IMR-90 (cell line): Measurements from ENCODE around the gene XYLT2. TPM values are rescaled to one million over a fixed set of nuclear protein-coding genes. Genes with fewer than 3 reads are reported as not detected.
"Not testable (repeated sequence)": the region's sequence is repeated elsewhere in the genome, so short reads cannot be mapped to it uniquely, and the experiment has no call there.

Experiments
- ATAC-seq: fragments of 200-7000 bp; cut with Tn5 transposase; 2 replicates; pipeline ENCODE4 v1.9.1; 2020; ENCODE audit warnings: low read depth, mild to moderate bottlenecking, moderate library complexity
- BruUV-seq: library from RNA; stranded (reverse); fragments of 400-500 nt; replicated peaks from 2 replicates; lab custom pipeline; 2021; lab: Mats Ljungman, UMichigan
- CTCF ChIA-PET: fragments of 300-600 bp; formaldehyde crosslinking; extraction: SDS; loops from one replicate; lab custom pipeline; 2021; ENCODE audit warnings: antibody characterized with exemption; lab: Yijun Ruan, JAX
- POLR2A ChIA-PET: fragments of 300-600 bp; sonication (Branson Sonifier 250); formaldehyde crosslinking; loops from one replicate; lab custom pipeline; 2022; ENCODE audit warnings: antibody characterized with exemption; ENCODE audit not compliant: unreplicated experiment; lab: Charles Lee
- DNase-seq: peaks from one replicate; pipeline ENCODE4 v3.0.0; 2013
- H2AFZ ChIP-seq: replicated peaks from 2 replicates; pipeline ENCODE3; 2013; ENCODE audit warnings: low read length, mild to moderate bottlenecking; ENCODE audit not compliant: poor library complexity
- H2AK5ac ChIP-seq: 2 replicates; pipeline ENCODE4 v1.6.1; 2013; ENCODE audit warnings: low read depth, low read length, inconsistent platforms
- H2AK9ac ChIP-seq: replicated peaks from 2 replicates; pipeline ENCODE3; 2013; ENCODE audit warnings: mild to moderate bottlenecking, low read depth, low read length, moderate library complexity; ENCODE audit not compliant: poor library complexity
- H2BK120ac ChIP-seq: 2 replicates; pipeline ENCODE4 v1.6.1; 2013; ENCODE audit warnings: low read depth, low read length, inconsistent platforms
- H2BK15ac ChIP-seq: 3 replicates; pipeline ENCODE4 v1.6.1; 2013; ENCODE audit warnings: low read depth, low read length, inconsistent platforms
- H2BK20ac ChIP-seq: 2 replicates; pipeline ENCODE4 v1.6.1; 2013; ENCODE audit warnings: low read depth, mild to moderate bottlenecking, inconsistent platforms, low read length, moderate library complexity
- H2BK5ac ChIP-seq: 2 replicates; pipeline ENCODE4 v1.6.1; 2013; ENCODE audit warnings: mild to moderate bottlenecking, low read depth, low read length, inconsistent platforms; ENCODE audit not compliant: poor library complexity, severe bottlenecking
- H3K14ac ChIP-seq: replicated peaks from 2 replicates; pipeline ENCODE4 v1.6.1; 2013; ENCODE audit warnings: low read depth, low read length, inconsistent platforms
- H3K18ac ChIP-seq: 2 replicates; pipeline ENCODE4 v1.6.1; 2013; ENCODE audit warnings: low read depth, low read length, control low read depth
- H3K23ac ChIP-seq: 2 replicates; pipeline ENCODE4 v1.6.1; 2013; ENCODE audit warnings: low read depth, low read length, inconsistent platforms
- H3K27ac ChIP-seq: 2 replicates; pipeline ENCODE4 v1.5.1; 2013; ENCODE audit warnings: mild to moderate bottlenecking, control low read depth, low read length; ENCODE audit not compliant: insufficient read depth
- H3K27me3 ChIP-seq: 2 replicates; pipeline ENCODE4 v1.6.1; 2013; ENCODE audit warnings: low read length; ENCODE audit not compliant: control insufficient read depth, insufficient read depth
- H3K36me3 ChIP-seq: 2 replicates; pipeline ENCODE4 v1.6.1; 2013; ENCODE audit warnings: low read length, mixed read lengths; ENCODE audit not compliant: control insufficient read depth, insufficient read depth
- H3K4ac ChIP-seq: 2 replicates; pipeline ENCODE4 v1.6.1; 2013; ENCODE audit warnings: low read depth, low read length, inconsistent platforms
- H3K4me1 ChIP-seq: 2 replicates; pipeline ENCODE4 v1.6.1; 2013; ENCODE audit warnings: low read length, mixed read lengths; ENCODE audit not compliant: control insufficient read depth, insufficient read depth
- H3K4me2 ChIP-seq: 2 replicates; pipeline ENCODE4 v1.6.1; 2013; ENCODE audit warnings: low read depth, mild to moderate bottlenecking, control low read depth, low read length, moderate library complexity
- H3K4me3 ChIP-seq: 2 replicates; pipeline ENCODE4 v1.5.1; 2013; ENCODE audit warnings: low read depth, mild to moderate bottlenecking, control low read depth, low read length, moderate library complexity; ENCODE audit not compliant: insufficient read depth
- H3K56ac ChIP-seq: 2 replicates; pipeline ENCODE4 v1.6.1; 2013; ENCODE audit warnings: low read length, inconsistent platforms; ENCODE audit not compliant: insufficient read depth; ENCODE audit errors: extremely low read depth
- H3K79me1 ChIP-seq, 2 experiments: 2 replicates each; pipeline ENCODE4 v1.6.1; 2013; ENCODE audit warnings: low read length in 2 of 2, inconsistent platforms in 1 of 2, low read depth in 1 of 2
- H3K9ac ChIP-seq: 2 replicates; pipeline ENCODE4 v1.6.1; 2013; ENCODE audit warnings: low read depth, low read length, control low read depth
- H3K9me1 ChIP-seq: 2 replicates; pipeline ENCODE4 v1.6.1; 2013; ENCODE audit warnings: low read length, inconsistent platforms; ENCODE audit not compliant: insufficient read depth
- H3K9me3 ChIP-seq: 2 replicates; pipeline ENCODE4 v1.6.1; 2013; ENCODE audit warnings: low read length; ENCODE audit not compliant: control insufficient read depth, insufficient read depth
- H4K20me1 ChIP-seq: 2 replicates; pipeline ENCODE4 v1.6.1; 2013; ENCODE audit warnings: low read length, inconsistent platforms; ENCODE audit not compliant: insufficient read depth
- H4K5ac ChIP-seq: 2 replicates; pipeline ENCODE4 v1.6.1; 2013; ENCODE audit warnings: mild to moderate bottlenecking, low read depth, low read length, control low read depth
- H4K8ac ChIP-seq, 2 experiments: 2 replicates each; pipeline ENCODE4 v1.6.1; 2013; ENCODE audit warnings: low read depth in 2 of 2, low read length in 2 of 2, control low read depth in 1 of 2, inconsistent platforms in 1 of 2
- H4K91ac ChIP-seq: 2 replicates; pipeline ENCODE4 v1.6.1; 2013; ENCODE audit warnings: low read depth, low read length, inconsistent platforms; ENCODE audit not compliant: insufficient read depth
- WGBS, 2 experiments: methylation state at CpG; one replicate each; pipeline versions ENCODE4 v1.1.5 to v1.1.7; 2013; ENCODE audit warnings: missing lambda C conversion rate in 2 of 2; ENCODE audit not compliant: insufficient read length in 1 of 2; ENCODE audit errors: extremely low coverage in 2 of 2; 5-methylcytosine and 5-hydroxymethylcytosine counted together
- dilution Hi-C: fragments of 300-500 bp; cut with HindIII; formaldehyde crosslinking; loops from one replicate; pipeline ENCODE4 v1.14.3; 2018; ENCODE audit warnings: low sequenced_read_pairs; ENCODE audit not compliant: unreplicated experiment
- in situ Hi-C: fragments of 300-500 bp; cut with MboI; formaldehyde crosslinking; loops from 3 replicates; pipeline ENCODE4 v1.14.3; 2019; ENCODE audit warnings: low sequenced_read_pairs, inconsistent platforms, mixed read lengths
- intact Hi-C: fragments of 100-400 bp; cut with micrococcal nuclease; formaldehyde crosslinking; loops from 2 replicates; pipeline ENCODE4 v1.10.0; 2022
- polyA plus RNA-seq, 3 experiments: library from polyadenylated mRNA; depleted of rRNA; stranded (reverse); fragments of >200 nt; gene quantifications; 2 replicates each; pipeline ENCODE4 v1.2.3, GENCODE V29; 2012; ENCODE audit warnings: low replicate concordance in 1 of 3
- total RNA-seq: library from RNA; depleted of rRNA; stranded (reverse); fragments of >200 nt; gene quantifications from 2 replicates; pipeline ENCODE4 v1.2.3, GENCODE V29; 2012

The XYLT2 gene
- total and polyA plus RNA-seq, 2 of the 4 experiments (the other 2 are of a cell fraction): 27.7 to 31.9 TPM

DNA sequence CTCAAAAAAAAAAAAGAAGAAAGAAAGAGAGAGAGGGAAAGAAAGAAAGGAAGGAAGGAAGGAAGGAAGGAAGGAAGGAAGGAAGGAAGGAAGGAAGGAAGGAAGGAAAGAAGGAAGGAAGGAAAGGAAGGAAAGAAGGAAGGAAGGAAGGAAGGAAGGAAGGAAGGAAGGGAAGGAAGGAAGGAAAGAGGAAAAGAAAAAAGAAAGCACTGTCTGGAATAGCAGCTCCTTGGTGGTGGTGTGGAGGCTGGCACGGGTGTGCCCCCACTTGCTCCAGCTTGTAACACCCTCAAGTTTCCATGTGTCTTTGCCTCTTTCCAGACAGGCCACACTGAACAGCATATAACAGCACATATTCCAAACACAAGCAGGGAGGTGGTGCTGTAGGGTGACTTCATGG lies 45.1 kb upstream of the XYLT2 start:
- Histone ChIP-seq H3K4ac (peak overlapping the region; percentile 1; the same call in 1 of the 2 replicates), H3K23ac (peak overlapping the region; percentile 54; the same call in 1 of the 2 replicates), H2AFZ (peak overlapping the region; percentile 33), H2BK15ac (peak overlapping the region; percentile 79; the same call in 1 of the 3 replicates), H3K14ac (0 out of 2 replicates have a peak overlapping the region, but pooled peaks have one; percentile 15), H2AK5ac (peak overlapping the region; percentile 75; the same call in 1 of the 2 replicates)
- intact Hi-C loops: loop anchor here (10.0 kb wide), 1 partner anchor 266 kb away; no protein-coding TSS in a partner anchor
- H3K9me3 ChIP-seq, H3K4me3 ChIP-seq, H3K4me2 ChIP-seq, H3K4me1 ChIP-seq, H3K18ac ChIP-seq, H3K27me3 ChIP-seq, H3K9me1 ChIP-seq, H3K79me1 ChIP-seq, H3K9ac ChIP-seq, H3K56ac ChIP-seq, H3K36me3 ChIP-seq, H4K20me1 ChIP-seq, POLR2A ChIA-PET, H3K27ac ChIP-seq, H2BK5ac ChIP-seq, BruUV-seq, H2AK9ac ChIP-seq, dilution Hi-C loops, H2BK120ac ChIP-seq, H2BK20ac ChIP-seq, H4K8ac ChIP-seq, DNase-seq, H4K91ac ChIP-seq, ATAC-seq, H4K5ac ChIP-seq: not testable (repeated sequence)
- CTCF ChIA-PET: interaction anchor here (0.8 to 0.9 kb wide), 2 partner anchors 33 to 207 kb away, joined by 5 to 9 read pairs; no protein-coding TSS in a partner anchor
- WGBS, 2 experiments: no CpG with 5 or more reads among the region's 1 CpG
- in situ Hi-C loops: loop anchor here (25.0 kb wide), 1 partner anchor 414 kb away; no protein-coding TSS in a partner anchor
